CD4-positive, alpha-beta T cell treated with Interleukin-17A for 1 hour (primary cell): ENCODE data around the gene SEMA4D.
A peak's percentile ranks its signal among the peaks of the same experiment; 100 is the strongest.

Experiments used
- DNase-seq: peaks from one replicate; pipeline ENCODE4 v3.0.0-alpha.2; 2020

Gene SEMA4D

DNA sequence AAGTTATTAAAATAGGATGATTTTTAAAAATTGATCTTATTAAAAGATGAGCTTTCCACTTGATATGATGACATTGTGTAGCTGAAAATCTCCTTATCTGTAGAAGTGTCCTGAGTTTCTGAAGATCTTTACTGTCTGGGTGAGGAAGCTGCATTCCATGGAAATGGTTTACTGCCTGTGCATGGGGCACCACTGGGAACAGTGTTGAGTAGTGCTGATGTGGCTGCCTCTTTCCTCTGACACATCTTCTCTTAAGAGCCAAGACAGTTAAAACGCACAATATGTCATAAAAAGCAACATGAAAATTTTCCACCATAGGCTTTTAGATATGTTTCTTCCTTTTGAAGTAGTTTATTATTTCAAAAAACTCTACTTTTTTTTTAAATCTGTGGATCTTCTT lies 155.0 kb downstream of the SEMA4D start:
- no peak for DNase-seq

DNA sequence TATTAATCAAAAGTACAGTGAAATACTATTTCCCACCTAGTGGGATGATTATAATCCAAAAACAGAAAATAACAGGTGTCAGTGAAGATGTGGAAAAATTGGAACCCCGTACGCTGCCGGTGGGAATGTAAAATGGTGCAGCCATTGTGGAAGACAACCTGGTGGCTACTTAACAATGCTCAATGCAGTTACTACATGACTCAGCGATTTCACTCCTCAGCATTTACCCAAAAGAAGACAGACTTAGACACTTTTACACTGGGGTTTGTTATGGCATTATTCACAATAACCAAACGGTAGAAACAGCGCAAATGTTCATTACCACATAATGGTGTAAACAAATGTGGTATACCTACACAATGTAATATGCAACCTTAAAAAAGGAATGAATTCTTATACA lies 155.7 kb downstream of the SEMA4D start:
- DNase-seq: no peak

DNA sequence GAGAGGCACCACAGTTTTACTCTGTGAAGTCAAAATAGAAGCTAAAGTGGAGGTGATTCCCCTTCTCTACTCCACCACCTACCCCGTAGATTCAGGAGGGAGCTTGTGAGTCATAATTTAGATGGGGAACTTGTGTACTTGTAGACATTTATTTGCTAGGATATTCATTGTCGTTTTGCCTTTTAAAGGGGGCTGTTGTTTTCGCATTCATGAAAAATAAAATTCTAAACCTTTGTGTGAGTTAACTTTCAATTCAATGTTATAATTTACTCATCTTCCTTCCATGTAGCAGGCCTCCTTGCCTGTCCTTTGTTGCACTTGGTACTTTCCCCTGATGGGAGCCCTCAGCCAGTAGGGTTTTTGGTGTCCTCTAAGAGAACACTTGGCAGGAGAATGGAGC lies 157.6 kb downstream of the SEMA4D start:
- DNase-seq: no peak

DNA sequence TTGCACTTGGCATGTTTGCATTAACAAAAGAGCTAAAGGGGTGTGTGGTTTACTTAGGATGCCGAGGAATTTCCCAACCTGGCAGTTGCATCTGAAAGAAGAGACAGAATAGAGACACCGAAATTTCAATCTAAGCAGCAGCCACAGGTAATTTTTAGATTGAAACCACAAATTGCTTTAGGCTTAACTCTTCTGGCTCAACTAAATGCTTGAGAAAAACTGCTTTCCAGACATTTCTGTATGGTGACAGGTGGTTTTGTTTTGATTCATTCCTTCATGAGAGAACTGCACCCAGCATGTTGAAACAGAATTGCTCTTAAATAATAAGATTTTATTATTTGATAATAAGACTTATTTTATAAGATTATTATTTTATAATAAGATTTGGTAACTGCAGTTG lies 158.1 kb downstream of the SEMA4D start:
- DNase-seq: no peak

DNA sequence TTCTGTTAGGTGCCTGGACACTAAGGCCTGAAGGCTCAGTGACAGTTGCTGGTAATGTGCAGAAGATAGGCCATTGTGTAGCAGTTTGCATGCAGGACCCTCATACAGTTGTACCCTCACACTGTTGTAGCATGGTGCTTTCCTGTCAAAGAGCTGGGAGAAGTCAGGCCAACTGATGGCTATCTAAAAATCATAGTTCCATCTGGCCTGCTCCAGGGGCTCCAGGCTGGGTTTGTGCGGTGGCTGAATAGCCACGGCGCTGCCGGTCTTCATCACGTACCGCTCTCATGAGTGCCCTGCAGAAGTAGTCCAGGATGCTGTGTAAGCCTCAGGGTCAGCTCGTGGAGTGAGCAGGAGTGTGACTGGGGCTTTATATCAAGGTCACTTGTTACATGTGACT lies 167.4 kb downstream of the SEMA4D start:
- DNase-seq: no peak

DNA sequence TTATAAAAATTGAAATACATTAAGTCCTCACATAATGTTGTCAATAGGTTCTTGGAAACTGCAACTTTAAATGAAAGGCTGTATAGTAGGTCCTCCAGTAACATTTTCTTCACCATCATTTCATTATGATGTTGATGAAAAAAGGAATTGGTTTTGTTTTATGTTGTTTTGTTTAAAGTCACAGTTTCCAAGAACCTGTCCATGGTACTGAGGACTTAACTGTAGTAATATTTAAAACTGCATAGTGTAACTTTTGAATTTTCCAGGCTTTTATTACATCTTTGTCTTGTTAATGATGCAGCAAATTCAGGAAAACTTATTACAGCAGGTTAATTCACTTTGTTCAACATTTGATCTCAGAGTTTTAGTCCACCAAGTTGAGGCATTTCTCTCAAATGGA lies 168.0 kb downstream of the SEMA4D start:
- no peak for DNase-seq

DNA sequence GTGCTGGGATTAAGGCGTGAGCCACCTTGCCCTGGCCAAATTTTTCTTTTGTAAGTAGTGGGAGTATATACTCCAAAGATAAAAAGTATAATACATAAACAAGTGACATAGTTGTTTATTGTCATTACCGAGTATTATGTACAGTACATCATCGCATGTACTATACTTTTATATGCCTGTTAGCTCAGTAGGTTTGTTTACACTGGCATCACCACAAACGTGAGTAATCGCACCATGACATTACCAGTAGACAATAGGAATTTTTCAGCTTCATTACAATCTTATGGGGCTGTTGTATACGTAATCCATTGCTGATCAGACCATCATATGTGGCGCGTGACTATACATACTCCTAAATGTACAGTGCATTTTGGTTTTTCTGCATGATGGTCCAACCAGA lies 169.8 kb downstream of the SEMA4D start:
- DNase-seq: no peak

DNA sequence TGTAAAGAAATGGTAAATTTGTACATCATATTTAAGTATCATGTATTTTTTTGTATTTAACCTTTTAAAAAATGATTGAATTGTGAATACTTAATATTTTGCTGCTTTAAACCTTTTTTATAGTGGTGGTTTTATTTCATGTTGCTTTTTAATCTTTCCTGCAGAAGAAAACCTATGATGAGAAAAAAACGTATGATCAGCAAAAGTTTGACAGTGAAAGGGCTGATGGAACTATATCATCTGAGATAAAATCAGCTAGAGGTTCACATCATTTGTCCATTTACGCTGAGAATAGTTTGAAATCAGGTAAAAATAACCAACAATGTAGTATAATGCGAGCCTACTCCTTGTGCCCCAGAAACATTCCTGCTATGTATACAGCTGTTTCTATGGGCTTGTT lies 172.2 kb downstream of the SEMA4D start:
- DNase-seq: no peak

DNA sequence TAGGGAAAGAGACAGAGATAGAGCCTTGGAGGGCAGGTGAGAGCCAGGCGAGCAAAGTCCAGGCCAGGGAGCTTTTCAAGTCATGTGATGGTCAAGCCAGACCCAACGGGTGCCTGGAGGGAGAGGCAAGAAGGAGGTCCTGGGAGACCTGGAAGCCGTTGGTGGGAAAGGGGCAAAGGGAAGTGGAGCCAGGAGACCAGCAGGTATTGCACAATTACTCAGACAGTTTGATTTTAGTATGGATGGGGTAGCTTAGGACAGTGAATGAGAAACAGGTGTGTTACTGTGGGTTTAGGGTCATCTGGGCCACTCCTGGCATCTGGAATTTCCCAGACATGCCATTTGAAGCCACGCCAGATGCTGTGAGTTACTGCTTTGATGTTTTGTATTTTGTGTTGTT lies 174.5 kb downstream of the SEMA4D start:
- DNase-seq: no peak

DNA sequence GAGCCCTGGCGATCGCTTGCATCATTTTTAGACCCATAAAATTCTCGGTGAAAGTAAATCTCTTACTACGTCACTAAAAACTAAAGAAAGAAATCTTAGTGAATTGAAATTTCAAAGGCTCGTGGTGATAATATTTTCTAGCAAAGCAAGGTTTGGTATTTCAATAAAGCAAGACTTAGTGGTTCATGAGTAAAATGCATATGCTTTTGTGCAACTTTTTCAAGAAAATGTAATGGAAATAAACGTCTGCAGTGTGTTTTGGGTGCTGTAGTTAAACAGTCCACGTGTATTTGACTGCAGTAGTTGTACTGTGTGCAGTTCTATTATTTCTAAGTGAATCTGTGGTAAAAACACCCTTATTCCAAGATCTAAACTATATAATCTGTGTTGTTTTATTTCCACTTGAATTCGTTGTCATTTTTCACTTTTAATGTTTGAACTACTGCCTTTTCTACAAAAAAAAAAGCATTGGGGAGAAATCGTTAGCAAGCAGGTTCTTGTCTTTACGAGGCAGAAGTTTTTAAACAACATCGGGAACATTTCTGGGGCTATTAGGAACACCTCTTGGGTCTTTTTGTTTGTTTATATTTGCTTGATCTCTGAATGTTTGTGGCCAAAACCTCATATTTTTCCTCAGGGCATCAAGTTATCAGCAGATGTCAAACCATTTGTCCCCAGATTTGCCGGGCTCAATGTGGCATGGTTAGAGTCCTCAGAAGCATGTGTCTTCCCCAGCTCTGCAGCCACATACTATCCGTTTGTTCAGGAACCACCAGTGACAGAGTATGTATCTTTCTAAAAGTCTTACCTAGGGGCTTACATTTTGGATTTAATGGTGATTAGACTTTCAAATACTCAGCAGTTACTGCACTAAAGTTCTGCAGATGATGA lies 178.7 kb downstream of the SEMA4D start:
- DNase-seq: no peak

DNA sequence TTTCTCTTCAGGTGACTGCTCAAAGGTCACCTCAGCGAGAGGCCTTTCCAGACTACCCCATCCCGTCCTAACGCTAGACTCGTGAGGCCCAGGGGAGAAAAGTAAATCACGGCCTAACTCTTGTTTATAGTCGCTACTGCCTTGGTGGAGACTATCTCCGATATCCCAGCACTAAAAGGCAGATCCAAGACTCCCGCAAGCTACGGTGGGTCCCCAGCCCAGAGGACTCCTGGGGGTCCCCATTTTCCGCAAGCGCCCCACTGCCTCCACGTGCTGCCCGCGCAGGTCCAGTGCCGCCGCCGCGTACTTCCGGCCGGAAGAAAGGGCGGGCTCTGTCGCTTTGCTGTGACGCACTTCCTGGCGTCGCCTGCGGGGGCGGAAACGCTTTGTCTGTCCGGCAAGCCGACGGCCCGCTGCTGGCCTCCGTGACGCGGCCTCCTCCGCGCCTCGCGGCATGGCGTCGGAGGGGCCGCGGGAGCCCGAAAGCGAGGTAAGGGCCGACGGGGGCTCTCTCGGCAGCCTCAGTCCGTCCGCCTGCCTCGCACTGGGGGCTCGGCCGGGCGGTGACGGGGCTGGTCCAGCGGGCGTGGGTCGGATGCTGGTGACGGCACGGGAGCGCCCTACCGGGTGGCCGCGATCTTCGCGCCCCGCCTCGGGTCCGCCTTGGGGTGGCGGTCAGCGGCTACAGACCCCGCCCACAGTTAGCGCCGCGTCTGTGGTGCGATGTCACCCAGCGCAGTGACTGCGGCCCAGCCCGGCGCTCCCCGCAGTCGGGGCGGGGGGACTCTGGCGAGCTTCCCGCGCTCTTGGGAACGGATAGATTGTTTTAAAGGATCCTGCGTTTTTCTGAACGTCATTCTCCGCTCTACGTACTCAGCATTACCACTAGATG lies 179.5 kb downstream of the SEMA4D start, which contains the start of gene SECISBP2:
Gene SECISBP2, plus strand, starts transcription at position 378 of the 892 bp plus-strand sequence. Its CDS starts 77 bp downstream, at position 455.
- DNase-seq: peak; percentile 94

DNA sequence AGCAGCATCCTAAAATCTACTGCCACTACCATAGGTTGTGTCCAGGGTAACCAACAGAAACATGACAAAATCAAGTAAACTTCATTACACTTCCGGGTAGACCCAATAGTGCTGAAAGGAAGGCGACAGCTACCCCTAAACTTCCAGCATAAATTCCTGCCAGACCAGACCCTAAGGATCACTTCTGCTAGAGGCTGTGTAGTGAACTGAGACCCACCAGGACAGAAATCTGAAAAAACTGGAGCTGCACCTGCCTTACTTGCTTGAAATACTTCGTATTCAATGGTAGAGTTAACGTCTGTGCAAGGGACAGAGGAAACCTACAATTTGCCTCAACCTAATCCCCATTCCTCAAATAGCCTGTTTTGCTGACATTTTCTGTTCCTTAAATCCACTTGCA lies 180.6 kb downstream of the SEMA4D start:
- DNase-seq: no peak

DNA sequence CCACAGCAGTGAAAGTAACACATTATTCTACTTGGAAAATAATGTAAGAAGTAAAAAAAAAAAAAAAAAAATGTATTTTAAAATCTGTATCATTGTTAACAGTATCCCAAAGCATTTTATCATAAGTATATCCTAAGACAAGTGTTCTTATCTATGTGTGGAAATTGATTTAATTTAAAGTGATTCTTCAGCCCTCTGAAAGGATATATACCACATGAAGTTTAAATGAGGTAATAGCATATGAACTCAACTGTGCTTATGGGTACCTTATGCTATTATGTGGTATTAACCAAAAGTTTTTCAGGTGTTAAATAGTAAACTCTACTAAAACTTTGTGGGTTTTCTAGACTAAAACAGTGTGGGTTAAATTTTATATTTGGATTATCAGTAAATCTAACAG lies 182.4 kb downstream of the SEMA4D start:
- DNase-seq: no peak

DNA sequence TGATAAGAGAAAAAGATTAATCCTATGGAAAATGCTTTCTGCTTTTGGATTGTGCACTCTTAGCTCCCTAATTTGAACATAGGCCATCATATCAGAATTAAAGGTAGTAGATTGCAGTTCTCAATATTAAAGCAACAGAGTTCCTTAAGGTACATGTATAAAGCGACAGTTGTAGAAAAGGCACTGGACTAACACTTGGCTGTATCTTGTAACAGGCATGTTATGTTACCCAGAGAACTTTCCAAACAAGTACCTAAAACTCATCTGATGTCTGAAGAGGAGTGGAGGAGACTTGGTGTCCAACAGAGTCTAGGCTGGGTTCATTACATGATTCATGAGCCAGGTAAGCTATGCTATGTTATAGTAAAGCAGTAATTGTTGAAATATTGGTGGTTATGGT lies 183.0 kb downstream of the SEMA4D start:
- DNase-seq: no peak

DNA sequence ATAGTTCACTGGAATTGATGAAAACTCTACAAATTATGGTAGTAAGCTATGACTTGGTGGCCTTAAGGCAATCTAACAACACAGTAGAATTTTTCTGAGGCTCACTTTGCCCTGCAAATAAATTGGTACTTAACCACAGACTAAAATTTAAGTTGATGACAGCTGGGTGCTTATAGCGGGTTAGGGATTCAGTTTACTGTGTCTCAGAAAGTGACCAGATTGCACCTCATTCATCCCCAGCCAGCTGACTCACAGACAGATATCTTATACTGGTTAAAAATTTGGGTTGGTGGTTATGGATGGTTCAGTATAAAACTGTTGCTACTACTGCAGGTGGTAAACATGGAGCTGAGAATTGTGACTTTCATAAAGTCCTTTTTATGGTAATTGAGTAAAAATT lies 184.1 kb downstream of the SEMA4D start:
- peak; percentile 12 for DNase-seq

DNA sequence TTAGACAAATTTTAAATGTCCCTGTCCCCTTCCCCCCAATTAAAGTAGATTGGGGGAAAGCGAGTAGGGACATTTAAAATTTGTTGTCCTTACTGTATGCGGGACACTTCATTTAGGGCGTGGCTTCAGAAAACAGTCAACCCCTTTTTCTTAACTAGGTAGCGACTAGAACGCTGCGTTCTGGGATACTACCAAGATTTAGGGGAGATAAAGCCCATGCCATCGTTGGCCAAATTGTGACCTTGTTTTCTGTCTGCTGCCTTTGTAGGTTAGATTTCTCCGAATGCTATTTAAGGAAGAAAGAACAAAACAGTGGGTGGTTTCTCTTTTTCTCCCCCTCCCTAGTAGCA lies 185.7 kb downstream of the SEMA4D start:
- peak; percentile 38 for DNase-seq

DNA sequence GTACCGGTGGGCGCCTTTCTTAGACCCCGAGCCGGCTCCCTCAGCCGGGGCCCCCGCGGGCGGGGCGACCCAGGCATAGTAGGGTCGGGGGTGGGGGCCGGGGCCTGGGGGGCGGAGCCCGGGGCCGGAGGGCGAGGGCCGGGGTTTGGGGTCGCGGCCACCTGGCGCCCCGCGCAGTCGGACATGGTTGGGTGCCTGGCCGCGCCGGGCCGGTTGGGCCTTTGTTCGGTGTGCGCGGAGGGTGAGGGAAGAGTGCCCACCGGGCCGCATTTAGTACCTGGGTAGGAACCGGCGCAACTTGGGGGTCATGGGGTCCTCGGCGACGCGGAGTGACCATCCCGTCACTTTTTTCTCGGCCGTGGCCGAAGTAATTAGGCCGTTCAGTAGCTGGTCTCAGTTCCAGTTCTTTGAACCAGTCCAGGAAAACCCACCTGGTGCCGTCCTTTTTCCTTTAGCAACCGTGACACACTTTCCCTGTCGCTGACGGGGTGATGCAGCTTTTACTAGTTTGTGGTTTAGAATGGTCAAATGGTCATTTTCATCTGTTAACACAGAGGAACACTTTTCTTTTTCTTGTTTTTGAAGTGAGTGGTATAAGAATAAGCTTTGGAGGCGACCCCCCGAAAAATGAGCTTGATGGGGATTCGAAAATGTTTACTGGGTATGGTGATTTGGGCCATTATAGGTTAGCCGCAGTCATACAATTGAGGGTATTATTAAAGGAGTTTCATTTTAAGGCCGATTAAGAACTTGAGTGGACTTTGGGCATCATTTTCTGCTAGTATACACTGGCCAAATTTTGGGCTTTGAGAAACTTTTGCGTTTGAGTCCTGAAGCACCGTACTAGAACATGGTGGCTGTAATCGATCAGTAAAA lies 186.3 kb downstream of the SEMA4D start:
- DNase-seq: no peak
